ENCODE measurements around the gene PER1. TPM values are rescaled to one million over a fixed set of nuclear protein-coding genes. Genes with fewer than 3 reads are reported as not detected.

The PER1 gene
- total and polyA plus RNA-seq, 7 donors, result 48.9 to 278 (median 145) TPM

DNA sequence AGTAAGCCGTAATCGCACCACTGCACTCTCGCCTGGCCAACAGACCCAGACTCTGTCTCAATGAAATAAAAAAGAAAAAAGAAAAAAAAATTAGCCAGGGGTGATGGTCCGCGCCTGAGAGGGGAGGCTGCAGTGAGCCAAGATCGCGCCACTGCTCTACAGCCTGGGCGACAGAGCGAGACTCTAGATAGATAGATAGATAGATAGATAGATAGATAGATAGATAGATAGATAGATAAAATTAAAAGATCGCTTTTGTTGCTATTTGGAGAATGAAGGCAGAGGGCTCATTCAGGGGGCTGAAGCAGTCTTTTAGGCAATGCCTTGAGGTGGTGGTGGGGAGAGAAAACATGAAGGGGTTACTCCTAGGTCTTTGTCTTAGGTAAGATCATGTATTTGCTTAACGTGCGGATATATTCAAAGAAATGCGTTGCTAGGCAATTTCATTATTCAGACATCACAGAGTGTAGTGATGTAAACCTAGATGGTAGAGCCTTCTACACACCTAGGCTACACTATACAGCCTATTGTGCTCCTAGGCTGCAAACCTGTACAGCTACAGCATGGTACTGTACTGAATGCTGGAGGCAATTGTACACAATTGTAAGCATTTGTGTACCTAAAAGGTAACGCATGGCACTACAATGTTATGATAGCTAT is 23.9 kb downstream of the PER1 start:
- no peak overlapping the region for H3K4me3 ChIP-seq
- intact Hi-C loops (cut with DNase I), result loop anchor here in 1 of 2 donors (5.0 kb wide), 1 partner anchor 39 kb away; no protein-coding TSS in a partner anchor
- H3K4me1 ChIP-seq, result peaks cover 25% of the 10 kb centered on the region
- peak in 1 of 2 donors; percentile 8 for DNase-seq
- no peak for ATAC-seq
- no peak overlapping the region for H3K27ac ChIP-seq
- H3K9me3 ChIP-seq, result no peaks in the 10 kb centered on the region
- H3K36me3 ChIP-seq (ENCODE audit: insufficient read depth in 1 of 2, low read depth in 1 of 2), result no peaks in the 10 kb centered on the region
- 90 to 91% (median 90%) methylated on average over 14 of the region's 14 CpGs for WGBS, 3 donors
- H3K27me3 ChIP-seq (ENCODE audit: insufficient read depth in 3 of 3, low read length in 2 of 3), result peaks cover 0 to 22% (median 7%) of the 10 kb centered on the region in 3 donors
- TF ChIP-seq CTCF (IDR thresholded peaks at IDR 0.05), result no peak

GRCh38 chr17:8126491-8127066 is 25.6 kb downstream of the PER1 start:
- Histone ChIP-seq H3K36me3 (ENCODE audit: insufficient read depth in 1 of 2, low read depth in 1 of 2) (no peaks in the 10 kb centered on the region), H3K27ac (peak overlapping the region; percentile 69), H3K4me3 (peak overlapping the region; percentile 77), H3K9me3 (no peaks in the 10 kb centered on the region), H3K4me1 (peaks cover 25% of the 10 kb centered on the region), H3K27me3 (ENCODE audit: insufficient read depth in 3 of 3, low read length in 2 of 3) (peaks cover 0 to 31% (median 7%) of the 10 kb centered on the region in 3 donors)
- intact Hi-C loops (cut with DNase I), result loop anchor here in 1 of 2 donors (5.0 kb wide), 1 partner anchor 41 kb away; no protein-coding TSS in a partner anchor
- TF ChIP-seq CTCF (IDR thresholded peaks at IDR 0.05), result no peak
- WGBS, 3 donors, result 0 to 2% (median 1%) methylated on average over 31 to 45 of the region's 45 CpGs
- ATAC-seq, result peak; percentile 43 to 57 (median 50)
- peak in 1 of 2 donors; percentile 70 for DNase-seq

- Histone ChIP-seq H3K27ac (peak overlapping the region; percentile 69), H3K4me1 (peaks cover 29% of the 10 kb centered on the region), H3K27me3 (ENCODE audit: insufficient read depth in 3 of 3, low read length in 2 of 3) (peaks cover 0 to 31% (median 7%) of the 10 kb centered on the region in 3 donors), H3K9me3 (no peaks in the 10 kb centered on the region), H3K4me3 (peak overlapping the region; percentile 77), H3K36me3 (ENCODE audit: insufficient read depth in 1 of 2, low read depth in 1 of 2) (no peaks in the 10 kb centered on the region)
- peak in 1 of 2 donors; percentile 64 for DNase-seq
- 0 to 1% (median 1%) methylated on average over 33 to 35 of the region's 35 CpGs for WGBS, 3 donors
- intact Hi-C loops (cut with DNase I), result loop anchor here in 1 of 2 donors (5.0 kb wide), 1 partner anchor 41 kb away; no protein-coding TSS in a partner anchor
- TF ChIP-seq CTCF (IDR thresholded peaks at IDR 0.05), result no peak
- ATAC-seq, result peak; percentile 2 to 22 (median 8)
Observed at GRCh38 chr17:8125947-8126490, 26.2 kb downstream of the PER1 start.

GRCh38 chr17:8125154-8125946 is 26.9 kb downstream of the PER1 start:
- peak; percentile 78 to 83 for DNase-seq
- H3K27me3 ChIP-seq (ENCODE audit: insufficient read depth in 3 of 3, low read length in 2 of 3), result peaks cover 0 to 31% (median 7%) of the 10 kb centered on the region in 3 donors
- no peak overlapping the region for H3K27ac ChIP-seq
- H3K4me3 ChIP-seq, result peak overlapping the region; percentile 77
- 2 to 4% (median 3%) methylated on average over 40 of the region's 40 CpGs for WGBS, 3 donors
- no peak for TF ChIP-seq CTCF (IDR thresholded peaks at IDR 0.05)
- ATAC-seq, result peak; percentile 43 to 72 (median 50)
- H3K4me1 ChIP-seq, result peaks cover 30% of the 10 kb centered on the region
- no peaks in the 10 kb centered on the region for H3K36me3 ChIP-seq (ENCODE audit: insufficient read depth in 1 of 2, low read depth in 1 of 2)
- intact Hi-C loops (cut with DNase I), result loop anchor here in 1 of 2 donors (5.0 kb wide), 1 partner anchor 42 kb away; no protein-coding TSS in a partner anchor
- no peaks in the 10 kb centered on the region for H3K9me3 ChIP-seq
